H9 (cell line): ENCODE data around the gene PODXL2. TPM values are rescaled to one million over a fixed set of nuclear protein-coding genes. Genes with fewer than 3 reads are reported as not detected.

Source experiments
- DNase-seq: peaks from one replicate; pipeline ENCODE4 v3.0.0-alpha.2; 2017
- H2AFZ ChIP-seq: one replicate; pipeline ENCODE4 v1.6.1; 2013; ENCODE audit warnings: mild to moderate bottlenecking, low read length, control low read depth, moderate library complexity
- H2AK5ac ChIP-seq: 2 replicates; pipeline ENCODE4 v1.6.1; 2013; ENCODE audit warnings: low read length, control low read depth, mixed read lengths; ENCODE audit not compliant: insufficient read length
- H2BK120ac ChIP-seq: one replicate; pipeline ENCODE4 v1.6.1; 2013; ENCODE audit warnings: low read depth, mild to moderate bottlenecking, low read length, control low read depth, inconsistent platforms; ENCODE audit not compliant: poor library complexity, severe bottlenecking
- H2BK12ac ChIP-seq: 2 replicates; pipeline ENCODE4 v1.6.1; 2013; ENCODE audit warnings: low read length, control low read depth, mixed read lengths, low read depth; ENCODE audit not compliant: insufficient read length
- H2BK15ac ChIP-seq: 2 replicates; pipeline ENCODE4 v1.6.1; 2013; ENCODE audit warnings: low read depth, low read length, control low read depth
- H2BK20ac ChIP-seq: one replicate; pipeline ENCODE4 v1.6.1; 2013; ENCODE audit warnings: low read depth, mild to moderate bottlenecking, low read length, control low read depth, inconsistent platforms; ENCODE audit not compliant: poor library complexity, severe bottlenecking
- H2BK5ac ChIP-seq: 2 replicates; pipeline ENCODE4 v1.6.1; 2013; ENCODE audit warnings: low read length, control low read depth, mixed read lengths; ENCODE audit not compliant: insufficient read length
- H3K14ac ChIP-seq: 2 replicates; pipeline ENCODE4 v1.6.1; 2013; ENCODE audit warnings: low read length, control low read depth; ENCODE audit not compliant: insufficient read depth
- H3K18ac ChIP-seq: 2 replicates; pipeline ENCODE4 v1.6.1; 2013; ENCODE audit warnings: low read depth, mild to moderate bottlenecking, mixed read lengths, low read length, control low read depth; ENCODE audit not compliant: insufficient read length
- H3K23ac ChIP-seq: 2 replicates; pipeline ENCODE4 v1.6.1; 2013; ENCODE audit warnings: low read length, control low read depth, mixed read lengths, low read depth; ENCODE audit not compliant: insufficient read length
- H3K23me2 ChIP-seq: 2 replicates; pipeline ENCODE4 v1.6.1; 2013; ENCODE audit warnings: low read depth, mild to moderate bottlenecking, mixed read lengths, low read length, control low read depth; ENCODE audit not compliant: insufficient read length, poor library complexity, severe bottlenecking
- H3K27ac ChIP-seq: 2 replicates; pipeline ENCODE4 v1.5.1; 2013; ENCODE audit warnings: low read length, control low read depth, mixed read lengths, low read depth; ENCODE audit not compliant: insufficient read length
- H3K27me3 ChIP-seq: 2 replicates; pipeline ENCODE4 v1.6.1; 2013; ENCODE audit warnings: low read length, control low read depth, inconsistent platforms; ENCODE audit not compliant: insufficient read depth
- H3K4ac ChIP-seq: 2 replicates; pipeline ENCODE4 v1.6.1; 2013; ENCODE audit warnings: low read depth, mild to moderate bottlenecking, control low read depth, inconsistent platforms, low read length, moderate library complexity
- H3K4me1 ChIP-seq: 2 replicates; pipeline ENCODE4 v1.6.1; 2013; ENCODE audit warnings: low read length, control low read depth, inconsistent platforms; ENCODE audit not compliant: insufficient read depth
- H3K4me2 ChIP-seq: 2 replicates; pipeline ENCODE4 v1.6.1; 2013; ENCODE audit warnings: low read length, control low read depth, mixed read lengths; ENCODE audit not compliant: insufficient read length, insufficient read depth
- H3K56ac ChIP-seq: 2 replicates; pipeline ENCODE4 v1.6.1; 2013; ENCODE audit warnings: low read depth, mild to moderate bottlenecking, mixed read lengths, low read length, control low read depth; ENCODE audit not compliant: insufficient read length
- H3K79me1 ChIP-seq: 2 replicates; pipeline ENCODE4 v1.6.1; 2013; ENCODE audit warnings: low read depth, mild to moderate bottlenecking, moderate library complexity, low read length, control low read depth, inconsistent platforms; ENCODE audit not compliant: insufficient read depth, poor library complexity, severe bottlenecking
- H3K79me2 ChIP-seq: 2 replicates; pipeline ENCODE4 v1.6.1; 2013; ENCODE audit warnings: low read length, control low read depth, inconsistent platforms; ENCODE audit not compliant: insufficient read depth
- H3K9ac ChIP-seq: 2 replicates; pipeline ENCODE4 v1.6.1; 2013; ENCODE audit warnings: low read length, control low read depth, mixed read lengths; ENCODE audit not compliant: insufficient read length; ENCODE audit errors: extremely low read depth
- H3K9me3 ChIP-seq: one replicate; pipeline ENCODE4 v1.6.1; 2013; ENCODE audit warnings: low read depth, low read length, inconsistent platforms; ENCODE audit not compliant: control insufficient read depth
- H3T11ph ChIP-seq: one replicate; pipeline ENCODE4 v1.6.1; 2013; ENCODE audit warnings: mild to moderate bottlenecking, low read length, control low read depth, inconsistent platforms
- H4K20me1 ChIP-seq: one replicate; pipeline ENCODE4 v1.6.1; 2013; ENCODE audit not compliant: control insufficient read depth, insufficient read length, insufficient read depth
- H4K5ac ChIP-seq: 2 replicates; pipeline ENCODE4 v1.6.1; 2013; ENCODE audit warnings: low read depth, mild to moderate bottlenecking, mixed read lengths, low read length, control low read depth; ENCODE audit not compliant: insufficient read length
- H4K8ac ChIP-seq: replicated peaks from 2 replicates; pipeline ENCODE4 v1.6.1; 2013; ENCODE audit warnings: low read length, control low read depth, mixed read lengths, low read depth; ENCODE audit not compliant: insufficient read length
- H4K91ac ChIP-seq: 2 replicates; pipeline ENCODE4 v1.6.1; 2013; ENCODE audit warnings: low read depth, mild to moderate bottlenecking, moderate library complexity, mixed read lengths, low read length, control low read depth; ENCODE audit not compliant: insufficient read length
- H3K27ac Mint-ChIP-seq, 3 experiments: 2 replicates in 2 of 3; 3 replicates in 1 of 3; pipeline ENCODE4 v1.8.0; 2020 to 2021; ENCODE audit warnings: mixed read lengths in 3 of 3, mild to moderate bottlenecking in 1 of 3, moderate library complexity in 1 of 3
- H3K27me3 Mint-ChIP-seq: 2 replicates; pipeline ENCODE4 v1.8.0; 2021; ENCODE audit warnings: low read depth, mild to moderate bottlenecking, moderate library complexity, mixed read lengths
- H3K36me3 Mint-ChIP-seq, 3 experiments: 2 replicates in 2 of 3; 3 replicates in 1 of 3; pipeline ENCODE4 v1.8.0; 2020 to 2021; ENCODE audit warnings: low read depth in 3 of 3, mixed read lengths in 3 of 3; ENCODE audit not compliant: insufficient read depth in 1 of 3
- H3K4me1 Mint-ChIP-seq, 2 experiments: 2 replicates each; pipeline ENCODE4 v1.8.0; 2020; ENCODE audit warnings: mixed read lengths in 2 of 2
- H3K4me3 Mint-ChIP-seq, 2 experiments: 2 replicates in 1 of 2; 3 replicates in 1 of 2; pipeline ENCODE4 v1.8.0; 2020 to 2021; ENCODE audit warnings: mild to moderate bottlenecking in 2 of 2, mixed read lengths in 2 of 2, moderate library complexity in 1 of 2
- H3K9me3 Mint-ChIP-seq, 2 experiments: 2 replicates in 1 of 2; 3 replicates in 1 of 2; pipeline ENCODE4 v1.8.0; 2020; ENCODE audit warnings: mild to moderate bottlenecking in 2 of 2, mixed read lengths in 2 of 2, moderate library complexity in 1 of 2
- total RNA-seq: library from RNA; stranded (reverse); gene quantifications from 2 replicates; pipeline ENCODE4 v1.2.1, GENCODE V29; 2021
- TF ChIP-seq, protein P1 (sequence below): fragments of 200-600 bp; sonication (generic); conservative IDR thresholded peaks from 3 replicates; pipeline ENCODE4 v1.8.0; 2021; ENCODE audit warnings: antibody characterized with exemption, mild to moderate bottlenecking

The PODXL2 gene
- total RNA-seq, 1 experiment from 2014 or later: 24.6 TPM

GRCh38 chr3:127647845-127648204 is 18.8 kb downstream of the PODXL2 start:
- H2AK5ac ChIP-seq: no peak overlapping the region
- no peak overlapping the region for H3K18ac ChIP-seq
- no peak overlapping the region for H2BK120ac ChIP-seq
- H2BK15ac ChIP-seq: no peak overlapping the region
- H3K4ac ChIP-seq: no peak overlapping the region
- Mint-ChIP-seq H3K27me3 (no peaks in the 10 kb centered on the region), H3K36me3 (peaks cover 6 to 7% (median 6%) of the 10 kb centered on the region in 3 experiments; a peak in 4 of 7 replicates), H3K27ac (peak overlapping the region in 1 of 3 experiments; percentile 85; a peak in 1 of 7 replicates), H3K9me3 (no peaks in the 10 kb centered on the region), H3K4me3 (no peak overlapping the region), H3K4me1 (peaks cover 11 to 13% of the 10 kb centered on the region in 2 experiments)
- no peak overlapping the region for H4K8ac ChIP-seq
- H3K27ac ChIP-seq: no peak overlapping the region
- no peak overlapping the region for H3K56ac ChIP-seq
- H2BK12ac ChIP-seq: no peak overlapping the region
- no peaks in the 10 kb centered on the region for H3K79me2 ChIP-seq
- H2BK5ac ChIP-seq: no peak overlapping the region
- no peaks in the 10 kb centered on the region for H4K20me1 ChIP-seq
- H2BK20ac ChIP-seq: no peak overlapping the region
- H3K14ac ChIP-seq: no peak overlapping the region
- no peak overlapping the region for H3K23ac ChIP-seq
- H3K79me1 ChIP-seq: no peaks in the 10 kb centered on the region
- no peaks in the 10 kb centered on the region for H3K27me3 ChIP-seq
- no peak overlapping the region for H4K5ac ChIP-seq
- DNase-seq: no peak
- no peaks in the 10 kb centered on the region for H3K23me2 ChIP-seq
- H3T11ph ChIP-seq: no peak overlapping the region
- TF ChIP-seq, protein P1, sequence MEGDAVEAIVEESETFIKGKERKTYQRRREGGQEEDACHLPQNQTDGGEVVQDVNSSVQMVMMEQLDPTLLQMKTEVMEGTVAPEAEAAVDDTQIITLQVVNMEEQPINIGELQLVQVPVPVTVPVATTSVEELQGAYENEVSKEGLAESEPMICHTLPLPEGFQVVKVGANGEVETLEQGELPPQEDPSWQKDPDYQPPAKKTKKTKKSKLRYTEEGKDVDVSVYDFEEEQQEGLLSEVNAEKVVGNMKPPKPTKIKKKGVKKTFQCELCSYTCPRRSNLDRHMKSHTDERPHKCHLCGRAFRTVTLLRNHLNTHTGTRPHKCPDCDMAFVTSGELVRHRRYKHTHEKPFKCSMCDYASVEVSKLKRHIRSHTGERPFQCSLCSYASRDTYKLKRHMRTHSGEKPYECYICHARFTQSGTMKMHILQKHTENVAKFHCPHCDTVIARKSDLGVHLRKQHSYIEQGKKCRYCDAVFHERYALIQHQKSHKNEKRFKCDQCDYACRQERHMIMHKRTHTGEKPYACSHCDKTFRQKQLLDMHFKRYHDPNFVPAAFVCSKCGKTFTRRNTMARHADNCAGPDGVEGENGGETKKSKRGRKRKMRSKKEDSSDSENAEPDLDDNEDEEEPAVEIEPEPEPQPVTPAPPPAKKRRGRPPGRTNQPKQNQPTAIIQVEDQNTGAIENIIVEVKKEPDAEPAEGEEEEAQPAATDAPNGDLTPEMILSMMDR: no peak
- H3K4me2 ChIP-seq: no peak overlapping the region
- peaks cover 2% of the 10 kb centered on the region; the same call in 1 of the 2 replicates for H3K4me1 ChIP-seq
- H4K91ac ChIP-seq: no peak overlapping the region
- H3K9ac ChIP-seq: no peak overlapping the region
- H2AFZ ChIP-seq: no peak overlapping the region
- H3K9me3 ChIP-seq: no peaks in the 10 kb centered on the region
